ENCODE results near the gene POLR2F.

DNA sequence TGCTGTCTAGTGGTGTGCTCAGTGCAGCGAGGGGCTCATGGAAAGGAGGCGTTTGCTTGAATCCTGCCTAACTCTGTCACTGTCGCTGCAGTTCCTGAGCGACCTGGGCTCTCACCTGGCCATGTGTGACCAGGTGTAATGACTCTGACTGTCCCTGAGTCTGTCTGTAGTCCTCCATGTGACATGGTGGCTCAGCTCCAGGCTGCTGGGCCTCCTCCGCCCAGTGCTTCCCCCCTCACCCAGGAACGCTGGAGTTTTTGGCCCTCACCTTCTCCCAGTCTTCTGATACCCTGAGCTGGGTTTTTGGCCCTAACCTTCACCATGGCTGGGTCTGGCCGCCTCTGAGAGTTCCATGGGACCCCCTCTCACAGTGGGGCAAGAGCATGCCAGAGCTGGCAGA lies 27.1 kb upstream of the POLR2F start:
- TF ChIP-seq, protein P1, sequence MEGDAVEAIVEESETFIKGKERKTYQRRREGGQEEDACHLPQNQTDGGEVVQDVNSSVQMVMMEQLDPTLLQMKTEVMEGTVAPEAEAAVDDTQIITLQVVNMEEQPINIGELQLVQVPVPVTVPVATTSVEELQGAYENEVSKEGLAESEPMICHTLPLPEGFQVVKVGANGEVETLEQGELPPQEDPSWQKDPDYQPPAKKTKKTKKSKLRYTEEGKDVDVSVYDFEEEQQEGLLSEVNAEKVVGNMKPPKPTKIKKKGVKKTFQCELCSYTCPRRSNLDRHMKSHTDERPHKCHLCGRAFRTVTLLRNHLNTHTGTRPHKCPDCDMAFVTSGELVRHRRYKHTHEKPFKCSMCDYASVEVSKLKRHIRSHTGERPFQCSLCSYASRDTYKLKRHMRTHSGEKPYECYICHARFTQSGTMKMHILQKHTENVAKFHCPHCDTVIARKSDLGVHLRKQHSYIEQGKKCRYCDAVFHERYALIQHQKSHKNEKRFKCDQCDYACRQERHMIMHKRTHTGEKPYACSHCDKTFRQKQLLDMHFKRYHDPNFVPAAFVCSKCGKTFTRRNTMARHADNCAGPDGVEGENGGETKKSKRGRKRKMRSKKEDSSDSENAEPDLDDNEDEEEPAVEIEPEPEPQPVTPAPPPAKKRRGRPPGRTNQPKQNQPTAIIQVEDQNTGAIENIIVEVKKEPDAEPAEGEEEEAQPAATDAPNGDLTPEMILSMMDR (IDR thresholded peaks at IDR 0.05), result no peak
- no peak for TF ChIP-seq POLR2A (IDR thresholded peaks at IDR 0.05)
